WI38 (cell line): ENCODE measurements around the gene AFP.

Experiments
- H3K4me3 ChIP-seq: 2 replicates; pipeline ENCODE4 v1.5.1; 2011; ENCODE audit warnings: low read depth, mild to moderate bottlenecking, control low read depth, low read length
- CTCF ChIP-seq: IDR thresholded peaks from 2 replicates; pipeline ENCODE4 v1.5.1; 2012; ENCODE audit warnings: low read depth, mild to moderate bottlenecking, control low read depth, low read length

AFP gene

GRCh38 chr4:73438582-73439215, 2.7 kb downstream of the AFP start:
- TF ChIP-seq CTCF, result no peak
- H3K4me3 ChIP-seq, result no peak overlapping the region

GRCh38 chr4:73439445-73439844, 3.4 kb downstream of the AFP start:
- no peak for TF ChIP-seq CTCF
- no peak overlapping the region for H3K4me3 ChIP-seq

- no peak for TF ChIP-seq CTCF
- no peak overlapping the region for H3K4me3 ChIP-seq
These were observed 4.0 kb downstream of the AFP start for GRCh38 chr4:73439991-73440390.

GRCh38 chr4:73440653-73441052, 4.6 kb downstream of the AFP start:
- no peak overlapping the region for H3K4me3 ChIP-seq
- TF ChIP-seq CTCF, result no peak

GRCh38 chr4:73442275-73442674, 6.3 kb downstream of the AFP start:
- no peak for TF ChIP-seq CTCF

GRCh38 chr4:73443224-73443623, 7.2 kb downstream of the AFP start:
- no peak for TF ChIP-seq CTCF
- H3K4me3 ChIP-seq, result no peak overlapping the region

More at GRCh38 chr4:73442275-73442674, 6.3 kb downstream of the AFP start:
- peak overlapping the region; percentile 11 for H3K4me3 ChIP-seq

GRCh38 chr4:73445383-73446335, 9.6 kb downstream of the AFP start:
- TF ChIP-seq CTCF, result no peak
- no peak overlapping the region for H3K4me3 ChIP-seq
